Esophagus (tissue), 2 donors: ENCODE data around the gene AZIN2. TPM values are rescaled to one million over a fixed set of nuclear protein-coding genes. Genes with fewer than 3 reads are reported as not detected.
"Not testable (repeated sequence)": the region's sequence is repeated elsewhere in the genome, so short reads cannot be mapped to it uniquely, and the experiment has no call there.

Experiments used
- H3K27ac ChIP-seq, 2 donors: one replicate each; pipeline ENCODE4 v1.5.1; 2013; ENCODE audit warnings: low read depth in 2 of 2, mild to moderate bottlenecking in 2 of 2, inconsistent platforms in 1 of 2, low read length in 1 of 2, moderate library complexity in 1 of 2
- H3K27me3 ChIP-seq, 2 donors: one replicate each; pipeline ENCODE4 v1.6.1; 2013; ENCODE audit warnings: low read length in 2 of 2, control low read depth in 1 of 2, mild to moderate bottlenecking in 1 of 2; ENCODE audit not compliant: insufficient read depth in 2 of 2, control insufficient read depth in 1 of 2
- H3K36me3 ChIP-seq, 2 donors: one replicate each; pipeline ENCODE4 v1.6.1; 2013; ENCODE audit warnings: low read length in 1 of 2; ENCODE audit not compliant: control insufficient read depth in 2 of 2, insufficient read depth in 2 of 2
- H3K4me1 ChIP-seq, 2 donors: one replicate each; pipeline ENCODE4 v1.6.1; 2013; ENCODE audit warnings: low read length in 1 of 2; ENCODE audit not compliant: control insufficient read depth in 2 of 2, insufficient read depth in 2 of 2
- H3K4me3 ChIP-seq, 2 donors: one replicate each; pipeline ENCODE4 v1.5.1; 2013; ENCODE audit warnings: low read length in 2 of 2, mild to moderate bottlenecking in 2 of 2, low read depth in 1 of 2, moderate library complexity in 1 of 2
- H3K9me3 ChIP-seq, 2 donors: one replicate each; pipeline ENCODE4 v1.6.1; 2013; ENCODE audit warnings: mild to moderate bottlenecking in 2 of 2, low read depth in 1 of 2, low read length in 1 of 2, moderate library complexity in 1 of 2; ENCODE audit not compliant: control insufficient read depth in 2 of 2, insufficient read depth in 1 of 2
- WGBS, 2 donors: extraction: QIAGEN DNeasy Blood & Tissue Kit; methylation state at CpG; one replicate each; pipeline ENCODE4 v1.1.7; 2013; 5-methylcytosine and 5-hydroxymethylcytosine counted together
- polyA plus RNA-seq, 2 donors: library from polyadenylated mRNA; stranded (reverse); fragments of 200-250 nt; gene quantifications; one replicate each; pipeline ENCODE4 v1.2.3, GENCODE V29; 2013
- donor health status: healthy with polysubstance abuse.
- donor health status: Bipolar disorder and iron deficiency.

AZIN2 gene
- polyA plus RNA-seq, 2 donors: 0.63 to 0.72 TPM

- no peaks in the 10 kb centered on the region for H3K36me3 ChIP-seq
- H3K27me3 ChIP-seq: no peaks in the 10 kb centered on the region
- no peak overlapping the region for H3K27ac ChIP-seq
Observed at GRCh38 chr1:33043267-33044092, 37.5 kb upstream of the AZIN2 start.

GRCh38 chr1:33045246-33045645 lies 35.7 kb upstream of the AZIN2 start:
- Histone ChIP-seq H3K27ac (no peak overlapping the region), H3K4me1 (no peaks in the 10 kb centered on the region), H3K36me3 (no peaks in the 10 kb centered on the region), H3K9me3 (no peaks in the 10 kb centered on the region), H3K27me3 (no peaks in the 10 kb centered on the region), H3K4me3 (no peak overlapping the region)
- WGBS, 2 donors: 41 to 58% methylated on average over 2 of the region's 2 CpGs

More at GRCh38 chr1:33043267-33044092, 37.5 kb upstream of the AZIN2 start:
- H3K9me3 ChIP-seq: no peaks in the 10 kb centered on the region
- H3K4me1 ChIP-seq: no peaks in the 10 kb centered on the region
- 78 to 81% methylated on average over 8 of the region's 8 CpGs for WGBS, 2 donors
- no peak overlapping the region for H3K4me3 ChIP-seq

DNA sequence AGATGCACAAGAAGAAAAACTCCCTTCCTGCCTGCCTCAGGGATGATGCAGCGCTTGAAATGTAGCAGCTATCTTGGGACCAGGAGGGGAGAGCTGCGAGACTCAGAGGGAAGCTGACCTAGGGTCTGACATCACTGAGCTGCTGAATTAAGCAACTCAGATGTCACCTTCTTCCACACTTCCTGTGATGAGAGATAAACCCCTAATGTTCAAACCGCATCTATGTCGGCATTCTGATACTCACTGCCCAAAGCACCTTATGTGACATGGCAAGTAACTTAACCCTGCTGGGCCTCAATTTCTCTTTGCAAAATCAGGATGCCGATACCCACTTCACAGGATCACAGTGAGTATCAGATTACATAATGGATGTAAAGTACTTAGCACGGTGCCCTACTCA lies 35.1 kb upstream of the AZIN2 start:
- 71 to 74% methylated on average over 6 of the region's 6 CpGs for WGBS, 2 donors
- Histone ChIP-seq H3K36me3 (no peaks in the 10 kb centered on the region), H3K27me3 (no peaks in the 10 kb centered on the region), H3K4me3 (no peak overlapping the region), H3K27ac (no peak overlapping the region), H3K4me1 (no peaks in the 10 kb centered on the region), H3K9me3 (no peaks in the 10 kb centered on the region)

- H3K27ac ChIP-seq, H3K4me3 ChIP-seq, H3K36me3 ChIP-seq, H3K4me1 ChIP-seq, H3K9me3 ChIP-seq, H3K27me3 ChIP-seq: not testable (repeated sequence)
- 89 to 90% methylated on average over 3 to 4 of the region's 4 CpGs for WGBS, 2 donors
Observed at GRCh38 chr1:33046234-33046633, 34.7 kb upstream of the AZIN2 start.

- WGBS, 2 donors: 89 to 96% methylated on average over 2 of the region's 2 CpGs
- H3K9me3 ChIP-seq: no peaks in the 10 kb centered on the region
- no peaks in the 10 kb centered on the region for H3K4me1 ChIP-seq
- H3K27me3 ChIP-seq: no peaks in the 10 kb centered on the region
- no peaks in the 10 kb centered on the region for H3K36me3 ChIP-seq
- H3K4me3 ChIP-seq: no peak overlapping the region
- H3K27ac ChIP-seq: no peak overlapping the region
Observed at GRCh38 chr1:33047290-33047689, 33.7 kb upstream of the AZIN2 start.

GRCh38 chr1:33047839-33048305 lies 33.1 kb upstream of the AZIN2 start:
- Histone ChIP-seq H3K36me3 (no peaks in the 10 kb centered on the region), H3K9me3 (no peaks in the 10 kb centered on the region), H3K27ac (no peak overlapping the region), H3K4me1 (no peaks in the 10 kb centered on the region), H3K27me3 (no peaks in the 10 kb centered on the region), H3K4me3 (no peak overlapping the region)
- 80 to 90% methylated on average over 2 of the region's 2 CpGs for WGBS, 2 donors

DNA sequence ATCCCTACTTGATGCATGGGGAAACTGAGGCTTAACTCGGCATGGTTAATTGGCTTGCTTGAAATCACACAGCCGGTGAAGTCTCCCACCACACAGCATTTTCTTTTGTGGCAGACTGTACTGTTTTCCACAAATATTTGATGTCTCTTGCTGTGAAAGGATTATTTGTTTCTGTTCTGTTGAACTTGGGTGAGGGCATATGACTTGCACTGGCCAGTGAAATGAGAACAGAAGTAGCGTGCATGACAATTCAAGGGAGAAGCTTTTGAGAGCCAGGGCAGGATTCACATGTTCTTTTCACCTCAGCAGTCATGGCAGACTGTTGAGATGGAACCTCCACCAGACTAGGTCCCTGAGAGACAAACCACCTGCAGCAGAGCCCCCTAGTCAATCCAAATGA lies 32.5 kb upstream of the AZIN2 start:
- WGBS, 2 donors: 76 to 84% methylated on average over 3 of the region's 3 CpGs
- H3K4me3 ChIP-seq: no peak overlapping the region

GRCh38 chr1:33049371-33049770 lies 31.6 kb upstream of the AZIN2 start:
- no peaks in the 10 kb centered on the region for H3K36me3 ChIP-seq

More for the DNA sequence above, 32.5 kb upstream of the AZIN2 start:
- Histone ChIP-seq H3K4me1 (no peaks in the 10 kb centered on the region), H3K9me3 (no peaks in the 10 kb centered on the region), H3K27ac (no peak overlapping the region), H3K27me3 (no peaks in the 10 kb centered on the region), H3K36me3 (no peaks in the 10 kb centered on the region)

DNA sequence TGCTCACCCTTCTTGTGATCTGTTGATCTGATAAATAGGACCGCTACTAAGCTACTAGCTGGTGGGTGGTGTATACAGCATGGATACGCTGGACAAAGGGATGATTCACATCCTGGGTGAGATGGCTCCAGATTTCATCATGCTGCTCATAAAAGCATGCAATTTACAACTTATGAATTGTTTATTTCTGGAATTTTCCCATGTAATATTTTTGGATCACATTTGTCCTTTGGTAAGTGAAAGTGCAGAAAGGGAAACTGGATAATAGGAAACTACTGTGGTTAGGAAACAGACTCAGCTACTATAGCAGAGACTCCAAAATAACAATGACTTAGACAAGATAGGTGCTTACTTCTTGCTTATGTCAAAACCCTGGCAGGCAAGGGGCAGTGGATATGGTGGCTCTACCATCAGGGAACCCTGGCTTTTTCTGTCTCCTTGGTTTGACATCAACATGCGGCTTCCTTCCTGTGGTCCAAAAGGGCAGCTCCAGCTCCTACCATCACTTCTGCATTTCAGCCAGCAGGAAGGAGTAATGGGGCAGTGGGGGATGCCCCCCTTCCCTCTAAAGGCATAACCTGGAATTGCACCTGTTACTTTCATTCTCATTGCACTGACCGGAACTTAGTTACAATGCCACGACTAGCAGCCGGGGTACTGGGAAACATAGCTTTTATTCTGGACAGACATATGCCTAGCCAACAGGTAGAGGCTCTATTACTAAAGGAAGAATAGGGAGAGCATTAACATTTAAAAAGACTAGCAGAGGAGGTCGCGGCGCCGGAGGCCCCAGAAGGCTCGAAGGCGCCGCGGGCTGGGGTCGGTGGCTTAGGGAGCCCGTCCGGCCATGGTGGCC lies 30.5 kb upstream of the AZIN2 start:
- H3K36me3 ChIP-seq: no peaks in the 10 kb centered on the region
- 82 to 84% methylated on average over 17 of the region's 17 CpGs for WGBS, 2 donors
- H3K9me3 ChIP-seq: no peaks in the 10 kb centered on the region
- H3K4me3 ChIP-seq: no peak overlapping the region
- no peaks in the 10 kb centered on the region for H3K27me3 ChIP-seq
- peaks cover 0 to 3% of the 10 kb centered on the region in 2 donors for H3K4me1 ChIP-seq
- no peak overlapping the region for H3K27ac ChIP-seq

More at GRCh38 chr1:33049371-33049770, 31.6 kb upstream of the AZIN2 start:
- Histone ChIP-seq H3K4me3 (no peak overlapping the region), H3K9me3 (no peaks in the 10 kb centered on the region), H3K4me1 (no peaks in the 10 kb centered on the region), H3K27ac (no peak overlapping the region), H3K27me3 (no peaks in the 10 kb centered on the region)
- 78 to 86% methylated on average over 7 of the region's 7 CpGs for WGBS, 2 donors
